ENCODE data around the gene PTBP3.
"Not testable (repeated sequence)": the region's sequence is repeated elsewhere in the genome, so short reads cannot be mapped to it uniquely, and the experiment has no call there.

The PTBP3 gene

GRCh38 chr9:112322701-112323377, 10.6 kb downstream of the PTBP3 start:
- no peak for DNase-seq

GRCh38 chr9:112316258-112316943, 17.0 kb downstream of the PTBP3 start:
- DNase-seq, result no peak

DNA sequence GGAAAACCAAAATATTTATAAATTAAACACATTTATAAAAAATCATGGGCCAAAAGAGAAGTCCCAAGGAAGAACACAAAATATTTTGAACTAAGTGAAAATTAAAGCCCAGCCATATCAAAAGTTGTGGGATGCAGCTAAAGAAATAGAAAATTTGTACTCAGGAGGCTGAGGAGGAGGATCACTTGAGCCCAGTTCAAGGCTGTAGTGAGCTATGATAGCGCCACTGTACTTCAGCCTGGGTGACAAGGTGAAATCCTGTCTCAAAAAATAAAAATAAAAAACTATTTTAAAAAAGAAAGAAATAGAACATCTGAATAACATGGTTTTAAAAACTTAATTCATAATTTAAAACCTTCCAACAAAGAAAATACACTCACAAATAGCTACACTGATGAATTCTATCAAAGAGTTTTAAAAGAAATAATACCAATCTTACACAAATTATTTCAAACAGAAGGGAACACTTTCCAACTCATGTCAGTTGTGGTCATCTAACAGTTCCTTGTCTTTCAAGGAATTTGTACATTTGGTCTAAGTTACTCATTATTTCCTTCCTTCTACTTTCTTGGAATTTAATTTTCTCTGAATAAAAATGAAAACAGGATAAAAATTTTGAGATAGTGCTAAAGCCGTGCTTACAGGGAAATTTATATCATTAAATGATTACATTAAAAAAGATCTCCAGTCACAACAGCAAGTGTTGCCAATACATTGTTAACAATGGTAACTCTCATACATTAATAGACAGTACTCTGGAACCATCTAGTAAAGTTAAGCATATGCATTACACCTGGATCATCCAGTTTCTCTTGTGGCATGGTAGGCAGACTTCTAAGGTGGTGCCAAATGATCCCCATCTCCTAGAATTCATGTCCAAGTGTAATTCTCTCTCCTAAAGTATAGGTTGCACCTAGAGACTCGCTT, 17.8 kb downstream of the PTBP3 start:
- DNase-seq, result no peak

GRCh38 chr9:112312139-112312538, 21.3 kb downstream of the PTBP3 start:
- no peak for DNase-seq

GRCh38 chr9:112311497-112311896, 21.9 kb downstream of the PTBP3 start:
- DNase-seq, result no peak

GRCh38 chr9:112310826-112311225, 22.6 kb downstream of the PTBP3 start:
- no peak for DNase-seq

GRCh38 chr9:112308588-112308987, 24.8 kb downstream of the PTBP3 start:
- no peak for DNase-seq

- DNase-seq, result no peak
These were observed 32.0 kb downstream of the PTBP3 start for GRCh38 chr9:112301420-112301819.

GRCh38 chr9:112299514-112299913, 33.9 kb downstream of the PTBP3 start:
- no peak for DNase-seq

- DNase-seq, result no peak
These were observed 36.5 kb downstream of the PTBP3 start for GRCh38 chr9:112296929-112297328.

DNA sequence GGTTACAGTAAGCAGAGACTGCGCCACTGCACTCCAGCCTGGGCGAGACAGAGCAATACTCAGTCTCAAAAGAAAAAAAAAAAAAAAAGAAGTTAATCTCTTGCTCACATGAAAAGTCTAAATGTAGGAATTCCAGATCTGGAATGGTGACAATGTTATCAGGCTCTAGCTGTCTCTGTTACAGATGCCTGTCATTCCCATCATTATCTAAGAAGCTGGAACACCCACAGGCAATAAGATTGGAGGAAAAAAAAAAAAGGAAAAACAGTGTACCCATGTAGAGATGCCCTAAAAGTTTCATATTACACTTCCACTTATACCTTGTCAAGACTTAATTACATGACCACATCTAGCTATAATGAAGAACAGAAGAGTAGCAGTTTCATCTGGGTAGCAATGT, 38.2 kb downstream of the PTBP3 start:
- DNase-seq, result no peak

GRCh38 chr9:112288029-112288428, 45.4 kb downstream of the PTBP3 start:
- DNase-seq, result no peak

DNA sequence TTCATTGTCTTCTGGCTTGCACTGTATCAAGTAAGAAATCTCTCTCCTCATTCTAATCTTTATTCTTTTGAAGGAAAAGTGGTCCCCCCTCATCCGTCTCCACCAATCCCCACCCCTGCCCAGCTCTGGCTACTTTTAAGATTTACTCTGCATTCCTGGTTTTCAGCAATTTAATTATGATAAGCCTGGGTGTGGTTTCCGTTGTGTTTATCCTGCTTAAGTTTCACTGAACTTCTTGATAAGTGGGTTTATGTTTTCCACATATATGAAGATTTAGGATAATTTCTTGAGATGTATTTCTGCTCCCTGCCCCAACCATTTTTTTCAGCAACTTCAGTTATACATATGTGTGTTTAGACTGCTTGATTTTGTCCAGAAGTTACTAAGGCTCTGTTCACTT, 46.5 kb downstream of the PTBP3 start:
- no peak for DNase-seq

DNA sequence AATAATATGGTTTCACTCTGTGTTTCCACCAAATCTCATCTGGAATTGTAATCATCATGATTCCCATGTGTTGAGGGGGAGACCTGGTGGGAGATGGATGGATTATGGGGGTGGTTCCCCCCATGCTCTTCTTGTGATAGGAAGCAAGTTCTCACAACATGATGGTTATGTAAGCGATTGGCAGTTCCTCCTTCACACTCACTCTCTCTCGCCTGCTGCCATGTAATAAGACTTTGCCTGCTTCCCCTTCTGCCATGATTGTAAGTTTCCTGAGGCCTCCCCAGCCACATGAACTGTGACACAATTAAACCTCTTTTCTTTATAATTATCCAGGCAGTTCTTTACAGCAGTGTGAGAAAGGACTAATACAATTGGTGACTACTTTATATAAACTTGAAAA, 48.4 kb downstream of the PTBP3 start:
- no peak for DNase-seq

- no peak for DNase-seq
These were observed 49.7 kb downstream of the PTBP3 start for GRCh38 chr9:112283582-112284253.

- DNase-seq, result not testable (repeated sequence)
These were observed 50.6 kb downstream of the PTBP3 start for GRCh38 chr9:112282841-112283240.

- no peak for DNase-seq
These were observed 52.5 kb downstream of the PTBP3 start for GRCh38 chr9:112280904-112281303.

DNA sequence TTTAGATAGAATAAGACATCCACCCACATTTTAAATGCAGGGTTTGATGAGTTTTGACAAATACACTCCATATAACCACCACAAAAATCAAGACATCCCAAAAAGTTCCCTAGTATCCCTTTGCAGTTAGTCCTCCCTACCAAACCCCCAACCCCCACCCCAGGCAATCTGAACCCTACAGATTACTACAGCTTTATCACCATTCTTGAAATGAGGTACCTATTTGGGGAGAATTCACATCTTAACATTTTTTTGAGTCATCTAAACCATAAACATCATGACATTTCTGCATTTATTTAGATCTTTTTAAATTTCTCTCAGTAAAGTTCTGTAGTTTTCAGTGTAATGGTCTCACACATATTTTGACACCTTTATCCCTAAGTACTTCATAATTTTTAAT, 53.9 kb downstream of the PTBP3 start:
- no peak for DNase-seq

DNA sequence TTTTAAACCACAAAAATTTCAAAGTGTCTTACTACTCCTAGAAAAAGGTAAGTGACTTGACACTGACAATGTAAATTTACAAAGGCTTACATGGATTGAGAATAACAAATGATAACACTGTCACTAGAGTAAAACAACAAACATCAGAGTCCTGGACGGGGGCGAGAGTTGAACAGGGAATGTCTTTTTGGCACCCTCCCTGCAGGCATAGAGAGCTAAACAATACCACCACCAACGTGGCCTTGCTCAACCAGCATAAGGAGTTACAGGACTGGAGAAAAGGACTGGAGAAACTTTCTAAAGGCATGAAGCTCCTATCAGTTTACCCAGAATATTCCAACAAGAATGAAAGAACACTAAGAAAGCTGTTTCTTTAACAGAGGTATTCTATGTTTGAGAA, 55.3 kb downstream of the PTBP3 start:
- no peak for DNase-seq

- no peak for DNase-seq
These were observed 58.8 kb downstream of the PTBP3 start for GRCh38 chr9:112274600-112274999.

GRCh38 chr9:112273876-112274275, 59.5 kb downstream of the PTBP3 start:
- DNase-seq, result no peak

DNA sequence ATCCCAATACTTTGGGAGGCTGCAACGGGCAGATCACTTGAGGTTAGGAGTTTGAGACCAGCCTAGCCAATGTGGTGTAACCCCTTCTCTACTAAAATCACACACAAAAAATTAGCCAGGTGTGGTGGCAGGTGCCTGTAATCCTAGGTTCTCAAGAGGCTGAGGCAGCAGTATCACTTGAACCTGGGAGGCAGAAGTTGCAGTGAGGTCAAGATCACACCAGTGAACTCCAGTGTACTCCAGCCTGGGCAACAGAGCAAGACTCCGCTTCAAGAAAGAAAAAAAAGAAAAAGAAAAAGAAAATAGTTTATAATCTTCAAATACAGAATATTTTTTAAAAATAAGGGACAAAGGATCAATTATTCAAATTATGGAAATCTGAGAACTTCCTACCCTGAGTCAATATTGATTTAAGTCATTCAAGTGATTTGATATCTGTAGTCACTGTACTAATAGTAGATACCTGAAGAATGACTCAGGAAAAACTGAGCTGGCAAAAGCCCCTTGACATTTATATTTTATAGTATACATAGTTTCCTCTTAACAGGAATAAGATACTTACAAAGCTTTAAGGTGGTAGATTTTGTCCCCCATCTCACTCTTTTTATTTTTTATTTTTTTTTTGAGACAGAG, 61.8 kb downstream of the PTBP3 start:
- no peak for DNase-seq

- no peak for DNase-seq
These were observed 65.0 kb downstream of the PTBP3 start for GRCh38 chr9:112268413-112268812.
